ENCODE measurements around the gene SLC25A24. TPM values are rescaled to one million over a fixed set of nuclear protein-coding genes. Genes with fewer than 3 reads are reported as not detected.

Gene SLC25A24
- total and polyA plus RNA-seq, 10 of the 15 experiments (the other 5 are each of a cell fraction or from before 2014, with no cell fraction given) = 4.0 to 20.6 (median 14.2) TPM

GRCh38 chr1:108121358-108122143 lies 78.6 kb downstream of the SLC25A24 start:
- Histone ChIP-seq H3K27me3 (replicated peaks in 1 of 2; ENCODE audit: control insufficient read depth in 2 of 2, insufficient read depth in 2 of 2, low read length in 1 of 2) (peaks cover 0 to 3% of the 10 kb centered on the region in 2 experiments; a peak in 2 of 4 replicates), H3K9ac (ENCODE audit: control insufficient read depth, insufficient read depth, low read length) (no peak overlapping the region), H3K4me2 (ENCODE audit: control insufficient read depth, insufficient read depth) (no peak overlapping the region), H3K27ac (ENCODE audit: control insufficient read depth, insufficient read depth) (no peak overlapping the region), H3K4me1 (ENCODE audit: control insufficient read depth, insufficient read depth, low read length) (no peaks in the 10 kb centered on the region), H4K20me1 (ENCODE audit: control insufficient read depth, insufficient read depth) (no peaks in the 10 kb centered on the region; the same call in 1 of the 2 replicates), H3K4me3 (no peak overlapping the region), H3K36me3 (ENCODE audit: control insufficient read depth in 2 of 2, insufficient read depth in 2 of 2, low read length in 1 of 2) (no peaks in the 10 kb centered on the region), H3K9me3 (replicated peaks; ENCODE audit: control insufficient read depth, insufficient read depth, low read length) (no peaks in the 10 kb centered on the region), H3K79me2 (ENCODE audit: control insufficient read depth, insufficient read depth, low read length) (no peaks in the 10 kb centered on the region), H2AFZ (ENCODE audit: control insufficient read depth, low read depth, low read length) (no peak overlapping the region)
- no peak for TF ChIP-seq ESRRA (IDR thresholded peaks at IDR 0.05; ENCODE audit: low read length)
- no peak for TF ChIP-seq JUNB (IDR thresholded peaks at IDR 0.05)
- TF ChIP-seq ATF2 (IDR thresholded peaks at IDR 0.05; ENCODE audit: low read length) = no peak
- no peak for TF ChIP-seq ZNF687 (IDR thresholded peaks at IDR 0.05)
- DNase-seq (ENCODE audit: low read depth, low spot score) (no peak), FAIRE-seq (no peak), ATAC-seq (no peak)
- intact Hi-C loops (cut with micrococcal nuclease; ENCODE audit: unreplicated experiment) = loop anchor here (10.0 kb wide), 2 partner anchors 577 to 847 kb away; no protein-coding TSS in a partner anchor
- no TSS peak for BruUV-seq (replicated peaks)
- CTCF ChIA-PET = no interaction called here
- POLR2A ChIA-PET = no interaction called here
- in situ Hi-C loops (cut with MboI) = no loop called here
- SMC1A ChIA-PET (ENCODE audit: uncharacterized antibody, unreplicated experiment) = interaction anchor here (9.9 kb wide), 1 partner anchor 340 kb away, joined by 461 read pairs; no protein-coding TSS in a partner anchor
- RAD21 ChIA-PET (ENCODE audit: unreplicated experiment) = no interaction called here
- 67% methylated on average over 33 of the region's 36 CpGs for WGBS (ENCODE audit: insufficient coverage, insufficient replicate concordance, low lambda C conversion rate, missing lambda C conversion rate)
